Sigmoid colon (tissue), 4 donors: ENCODE data around the gene RPS6KA2.
"Not testable (repeated sequence)": the region's sequence is repeated elsewhere in the genome, so short reads cannot be mapped to it uniquely, and the experiment has no call there.

Experiments
- CTCF ChIP-seq, 4 experiments: fragments of 450-650 bp in 3 of 4; fragments of 200-600 bp in 1 of 4; IDR thresholded peaks; one replicate each; pipeline ENCODE4 v1.5.1; 2016 to 2019; ENCODE audit warnings: antibody characterized with exemption in 4 of 4, mild to moderate bottlenecking in 3 of 4, moderate library complexity in 2 of 4
- EP300 ChIP-seq, 4 donors: sonication (generic); formaldehyde crosslinking; IDR thresholded peaks; one replicate each; pipeline ENCODE4 v1.6.1; 2017; ENCODE audit warnings: antibody characterized with exemption in 4 of 4
- POLR2A ChIP-seq, 2 donors: fragments of 450-650 bp; IDR thresholded peaks; one replicate each; pipeline ENCODE4 v1.6.1; 2016; ENCODE audit warnings: antibody characterized with exemption in 2 of 2, mild to moderate bottlenecking in 2 of 2, moderate library complexity in 2 of 2
- POLR2AphosphoS5 ChIP-seq, 4 donors: sonication (generic); formaldehyde crosslinking; IDR thresholded peaks; one replicate each; pipeline ENCODE4 v1.6.1; 2017; ENCODE audit warnings: antibody characterized with exemption in 4 of 4

- peak; percentile 19 to 47 (median 30) for TF ChIP-seq CTCF (IDR thresholded peaks at IDR 0.05)
- TF ChIP-seq POLR2AphosphoS5, POLR2A, EP300 (IDR thresholded peaks at IDR 0.05): not testable (repeated sequence)
Observed at GRCh38 chr6:166383802-166384363, 243.2 kb downstream of the RPS6KA2 start.
